Activated CD4-positive, alpha-beta T cell treated with anti-CD3 and anti-CD28 coated beads for 24 hours (primary cell): ENCODE measurements around the gene TTC34.
"Not testable (repeated sequence)": the region's sequence is repeated elsewhere in the genome, so short reads cannot be mapped to it uniquely, and the experiment has no call there.

Experiments
- DNase-seq, 2 donors: peaks; one replicate each; pipeline ENCODE4 v3.0.0-alpha.2; 2020; ENCODE audit warnings: low read depth in 2 of 2

TTC34 gene

GRCh38 chr1:2759433-2759832 is 42.1 kb downstream of the TTC34 start:
- not testable (repeated sequence) for DNase-seq

- DNase-seq, result not testable (repeated sequence)
These were observed 44.0 kb downstream of the TTC34 start for GRCh38 chr1:2757519-2757918.

GRCh38 chr1:2755426-2755825 is 46.1 kb downstream of the TTC34 start:
- DNase-seq, result not testable (repeated sequence)

GRCh38 chr1:2754597-2754996 is 46.9 kb downstream of the TTC34 start:
- not testable (repeated sequence) for DNase-seq

- DNase-seq, result not testable (repeated sequence)
These were observed 49.0 kb downstream of the TTC34 start for GRCh38 chr1:2752503-2752902.

- DNase-seq, result not testable (repeated sequence)
These were observed 49.6 kb downstream of the TTC34 start for GRCh38 chr1:2751866-2752265.

- not testable (repeated sequence) for DNase-seq
These were observed 50.4 kb downstream of the TTC34 start for GRCh38 chr1:2750766-2751730.

GRCh38 chr1:2750041-2750680 is 51.3 kb downstream of the TTC34 start:
- not testable (repeated sequence) for DNase-seq

GRCh38 chr1:2748626-2749025 is 52.9 kb downstream of the TTC34 start:
- not testable (repeated sequence) for DNase-seq

GRCh38 chr1:2694796-2695195 is 106.7 kb downstream of the TTC34 start:
- not testable (repeated sequence) for DNase-seq

GRCh38 chr1:2690180-2690579 is 111.3 kb downstream of the TTC34 start:
- not testable (repeated sequence) for DNase-seq

GRCh38 chr1:2688336-2688665 is 113.2 kb downstream of the TTC34 start:
- not testable (repeated sequence) for DNase-seq

GRCh38 chr1:2687638-2688335 is 113.7 kb downstream of the TTC34 start:
- not testable (repeated sequence) for DNase-seq

- DNase-seq, result not testable (repeated sequence)
These were observed 114.3 kb downstream of the TTC34 start for GRCh38 chr1:2687174-2687591.

- not testable (repeated sequence) for DNase-seq
These were observed 115.2 kb downstream of the TTC34 start for GRCh38 chr1:2686091-2686863.

- DNase-seq, result not testable (repeated sequence)
These were observed 115.8 kb downstream of the TTC34 start for GRCh38 chr1:2685671-2686070.

GRCh38 chr1:2684878-2685277 is 116.6 kb downstream of the TTC34 start:
- not testable (repeated sequence) for DNase-seq

- not testable (repeated sequence) for DNase-seq
These were observed 117.5 kb downstream of the TTC34 start for GRCh38 chr1:2684000-2684399.

GRCh38 chr1:2683321-2683741 is 118.2 kb downstream of the TTC34 start:
- not testable (repeated sequence) for DNase-seq

- DNase-seq, result not testable (repeated sequence)
These were observed 118.6 kb downstream of the TTC34 start for GRCh38 chr1:2682879-2683278.

GRCh38 chr1:2676726-2677125 is 124.8 kb downstream of the TTC34 start:
- not testable (repeated sequence) for DNase-seq
